GM04503 (cell line): ENCODE results near the gene GKN2.
A peak's percentile ranks its signal among the peaks of the same experiment; 100 is the strongest.
"Not testable (repeated sequence)": the region's sequence is repeated elsewhere in the genome, so short reads cannot be mapped to it uniquely, and the experiment has no call there.

Source experiments
- DNase-seq: peaks from one replicate; pipeline ENCODE4 v3.0.0-alpha.2; 2012; ENCODE audit warnings: low read depth

Gene GKN2

DNA sequence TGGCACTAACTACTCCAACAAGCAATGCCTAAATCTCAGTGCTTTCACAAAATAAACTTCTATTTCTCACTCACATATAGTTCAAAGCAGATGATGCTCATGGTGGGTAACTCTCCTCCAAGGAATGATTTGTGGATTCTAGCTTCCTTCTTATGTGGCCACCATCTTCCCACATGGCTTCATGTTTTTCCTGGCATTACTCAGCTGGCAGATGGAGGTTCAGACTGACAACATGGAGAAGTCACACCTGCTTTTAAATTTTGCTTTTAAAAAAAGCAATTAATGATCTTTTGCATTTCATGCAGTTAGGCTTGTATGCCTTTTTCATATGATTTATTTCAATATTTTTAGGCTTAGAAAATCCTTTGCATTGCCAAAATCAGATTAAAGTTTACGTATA, 6.3 kb upstream of the GKN2 start:
- DNase-seq: no peak

DNA sequence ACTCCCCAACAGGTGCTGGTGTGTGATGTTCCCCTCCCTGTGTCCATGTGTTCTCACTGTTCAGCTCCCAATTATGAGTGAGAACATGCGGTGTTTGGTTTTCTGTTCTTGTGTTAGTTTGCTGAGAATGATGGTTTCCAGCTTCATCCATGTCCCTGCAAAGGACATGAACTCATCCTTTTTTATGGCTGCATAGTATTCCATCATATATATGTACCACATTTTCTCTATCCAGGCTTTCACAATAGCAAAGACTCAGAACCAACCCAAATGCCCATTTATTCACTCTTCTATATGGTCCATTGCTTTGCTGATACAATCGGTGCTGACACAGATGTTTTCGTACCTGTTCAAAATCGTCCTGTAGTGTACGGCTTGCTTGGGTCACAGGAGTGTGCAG, 2.7 kb upstream of the GKN2 start:
- not testable (repeated sequence) for DNase-seq

DNA sequence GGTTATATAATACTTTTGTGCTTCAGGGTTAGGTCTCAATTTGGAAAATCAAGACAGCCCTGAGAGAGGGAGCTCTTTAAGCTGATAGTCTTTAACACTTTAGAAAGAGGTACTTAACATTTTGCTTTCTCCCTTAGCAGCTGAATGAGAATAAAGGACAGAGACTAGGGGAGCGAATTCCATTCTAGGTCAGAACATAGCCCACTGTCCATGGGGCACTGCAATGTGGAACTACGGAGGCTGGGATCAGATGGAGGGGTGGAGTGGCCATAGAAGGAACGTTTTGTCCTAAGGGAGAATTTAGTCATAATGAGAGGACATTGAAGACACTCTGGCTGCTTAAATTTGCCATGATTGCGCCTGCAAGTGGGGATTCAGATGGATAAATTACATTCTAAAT, 794 bp downstream of the GKN2 start:
- no peak for DNase-seq

DNA sequence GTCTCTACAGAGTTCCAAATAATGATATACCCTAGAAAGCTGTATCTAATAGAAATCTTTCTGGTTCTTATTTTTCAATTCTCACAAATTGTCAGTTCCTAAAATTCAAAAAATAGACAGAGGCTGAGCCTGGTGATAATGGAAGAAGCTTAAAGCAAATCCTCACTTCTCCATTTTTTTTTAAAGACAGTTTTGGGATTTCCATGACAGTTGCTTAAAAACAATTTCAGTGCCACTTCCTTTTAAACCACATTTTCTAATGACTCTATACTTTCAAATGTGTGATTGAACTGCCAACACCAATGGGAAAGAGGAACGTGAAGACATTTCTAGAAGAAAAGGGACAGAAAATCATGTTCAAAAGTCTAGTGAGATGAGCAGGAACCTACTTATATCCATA, 4.0 kb downstream of the GKN2 start:
- DNase-seq: no peak

DNA sequence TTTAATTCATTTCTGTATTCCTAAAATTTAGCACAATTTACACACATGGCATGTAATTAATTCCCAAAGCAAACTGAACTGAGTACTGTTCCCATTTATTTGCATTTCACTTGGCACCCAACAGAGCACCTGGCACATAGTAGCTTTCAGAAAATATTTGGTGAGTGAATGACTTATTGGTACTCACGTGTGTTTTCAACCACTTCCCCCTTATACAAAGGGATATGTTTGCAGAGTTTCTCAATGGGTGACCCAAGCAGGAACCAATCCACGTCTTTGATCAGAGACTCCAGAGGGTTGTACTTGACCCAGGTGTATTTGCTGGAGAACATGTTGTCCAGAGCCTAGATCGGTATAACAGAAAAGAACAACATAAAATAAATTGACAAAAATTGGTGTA, 6.6 kb downstream of the GKN2 start:
- DNase-seq: no peak

DNA sequence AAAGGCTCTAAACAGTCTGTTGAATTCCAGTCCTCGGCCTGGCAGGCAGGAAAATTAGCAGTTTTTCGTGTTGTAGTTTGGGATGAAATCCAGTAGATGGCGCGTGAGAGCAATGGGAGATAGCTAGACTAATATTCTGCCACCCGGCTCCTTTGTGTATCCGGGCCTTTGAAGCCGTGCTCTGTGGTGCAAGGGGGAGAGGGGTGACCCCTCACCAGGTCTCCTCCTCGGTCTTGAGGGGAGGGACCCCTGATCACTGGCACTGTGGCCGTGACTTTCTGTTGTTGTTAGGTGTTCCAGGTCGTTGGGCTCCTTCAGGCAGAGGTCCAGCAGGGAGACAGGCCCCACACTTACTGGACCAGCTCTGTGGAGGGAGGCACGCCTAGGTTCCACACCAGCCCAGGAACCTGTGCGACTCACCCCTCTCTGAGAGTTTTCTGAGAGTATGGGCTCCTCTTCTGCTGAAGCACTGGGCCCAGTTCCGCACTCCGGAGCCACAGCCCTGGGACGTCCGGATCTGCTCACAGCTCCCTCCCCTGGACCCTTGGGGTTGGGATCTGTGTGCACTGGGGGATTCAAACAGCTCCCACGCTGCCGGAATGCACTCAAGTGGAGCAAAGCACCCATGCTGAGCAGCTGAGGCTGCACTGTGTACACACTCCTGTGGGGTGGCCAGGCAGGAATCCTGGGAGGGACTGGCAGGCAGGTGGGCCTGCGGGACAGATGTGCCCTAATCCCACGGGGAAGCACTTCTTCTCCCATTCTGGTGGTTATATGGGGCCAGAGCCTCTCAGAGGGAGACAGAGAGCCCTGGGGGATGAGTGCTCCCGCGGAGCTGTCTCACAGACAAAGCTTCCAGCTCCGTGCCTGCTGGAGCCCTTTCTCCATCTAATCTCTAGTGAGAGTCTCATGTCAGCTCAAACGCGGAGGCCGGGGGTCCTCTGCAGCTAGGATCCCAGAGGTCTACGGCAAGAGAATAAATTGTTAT, 8.8 kb downstream of the GKN2 start:
- DNase-seq: peak; percentile 35

DNA sequence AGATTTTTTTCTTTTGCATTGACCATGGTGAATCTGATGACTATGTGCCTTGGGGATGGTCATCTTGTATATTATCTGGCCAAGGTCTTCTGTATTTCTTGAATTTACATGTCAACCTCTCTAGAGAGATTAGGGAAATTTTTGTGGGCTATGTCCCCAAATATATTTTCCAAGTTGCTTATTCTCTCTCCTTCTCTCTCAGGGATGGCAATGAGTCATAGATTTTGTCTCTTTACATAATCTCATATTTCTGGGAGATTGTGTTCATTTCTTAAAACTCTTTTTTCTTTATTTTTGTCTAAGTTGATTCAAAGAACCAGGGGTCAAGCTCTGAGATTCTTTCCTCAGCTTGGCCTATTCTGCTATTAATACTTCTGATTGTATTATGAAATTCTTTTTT, 9.9 kb downstream of the GKN2 start:
- no peak for DNase-seq

DNA sequence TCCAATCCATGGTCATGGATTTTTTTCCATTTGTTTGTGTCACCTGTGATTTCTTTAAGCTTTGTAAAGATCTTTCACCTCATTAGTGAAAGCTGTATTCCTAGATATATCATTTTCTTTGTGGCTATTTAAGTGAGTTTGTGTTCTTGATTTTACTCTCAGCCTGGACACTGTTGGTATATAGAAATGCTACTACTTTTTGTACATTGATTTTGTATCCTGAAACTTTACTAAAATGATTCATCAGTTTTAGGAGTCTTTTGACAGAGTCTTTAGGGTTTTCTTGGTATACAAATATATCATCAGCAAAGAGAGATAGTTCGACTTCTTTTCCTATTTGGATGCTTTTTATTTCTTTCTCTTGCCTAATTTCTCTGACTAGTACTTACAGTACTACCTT, 12.3 kb downstream of the GKN2 start:
- no peak for DNase-seq

DNA sequence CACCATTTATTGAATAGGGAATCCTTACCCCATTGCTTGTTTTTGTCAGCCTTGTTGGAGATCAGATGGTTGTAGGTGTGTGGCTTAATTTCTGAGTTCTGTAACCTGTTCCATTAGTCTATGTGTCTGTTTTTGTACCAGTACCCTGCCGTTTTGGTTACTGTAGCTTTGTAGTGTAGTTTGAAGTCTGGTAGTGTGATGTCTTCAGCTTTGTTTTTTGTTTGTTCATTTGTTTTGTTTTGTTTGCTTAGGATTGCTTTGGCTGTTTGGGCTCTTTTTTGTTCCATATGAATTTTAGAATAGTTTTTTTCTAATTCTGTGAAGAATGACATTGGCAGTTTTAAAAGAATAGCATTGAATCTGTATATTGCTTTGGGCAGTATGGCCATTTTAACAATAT, 12.7 kb downstream of the GKN2 start:
- DNase-seq: no peak

DNA sequence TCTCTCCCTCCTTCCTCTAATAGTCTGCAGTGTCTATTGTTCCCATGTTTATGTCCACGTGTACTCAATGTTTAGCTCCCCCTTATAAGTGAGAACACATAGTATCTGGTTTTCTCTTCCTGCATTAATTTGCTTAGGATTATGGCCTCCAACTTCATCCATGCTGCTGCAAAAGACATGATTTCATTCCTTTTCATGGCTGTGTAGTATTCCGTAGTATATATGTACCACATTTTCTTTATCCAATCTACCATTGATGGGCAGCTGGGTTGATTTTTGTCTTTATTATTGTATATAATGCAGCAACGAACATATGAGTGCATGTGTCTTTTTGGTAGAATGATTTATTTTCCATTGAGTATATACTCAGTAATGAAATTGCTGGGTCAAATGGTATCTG, 13.8 kb downstream of the GKN2 start:
- no peak for DNase-seq

DNA sequence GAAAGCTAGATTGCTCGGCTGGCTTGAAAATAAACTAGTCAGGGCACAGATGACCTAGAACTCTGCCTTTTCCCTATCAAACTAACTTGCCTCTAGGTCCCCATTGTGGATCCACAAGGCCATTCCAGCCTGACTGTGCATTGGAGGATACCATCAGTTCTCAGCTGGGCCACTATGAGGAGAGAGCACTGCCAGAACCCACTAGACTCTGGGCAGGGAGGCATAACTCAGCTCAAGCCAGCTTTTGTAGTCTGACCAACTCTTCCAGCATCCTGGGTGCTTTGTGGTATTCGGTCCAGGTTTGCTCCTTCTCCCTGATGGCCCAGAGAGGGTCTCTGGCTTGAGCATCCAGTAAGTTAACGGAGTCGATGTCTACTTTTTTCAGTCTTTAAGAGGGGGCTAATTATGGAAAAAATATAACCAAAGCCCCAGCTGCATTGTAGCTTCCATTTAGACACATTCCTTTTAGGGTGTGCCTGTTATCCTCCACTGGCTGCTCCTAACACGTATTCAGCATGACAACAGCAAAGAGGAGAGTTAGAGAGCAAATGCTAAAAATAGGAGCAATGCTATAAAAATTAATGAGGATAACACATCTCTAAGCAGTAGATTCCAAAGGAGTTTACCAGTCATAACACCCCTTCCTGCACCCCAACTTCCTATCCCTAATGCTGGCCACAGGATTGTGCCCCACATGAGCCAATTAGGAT, 15.2 kb downstream of the GKN2 start:
- DNase-seq: peak; percentile 26

DNA sequence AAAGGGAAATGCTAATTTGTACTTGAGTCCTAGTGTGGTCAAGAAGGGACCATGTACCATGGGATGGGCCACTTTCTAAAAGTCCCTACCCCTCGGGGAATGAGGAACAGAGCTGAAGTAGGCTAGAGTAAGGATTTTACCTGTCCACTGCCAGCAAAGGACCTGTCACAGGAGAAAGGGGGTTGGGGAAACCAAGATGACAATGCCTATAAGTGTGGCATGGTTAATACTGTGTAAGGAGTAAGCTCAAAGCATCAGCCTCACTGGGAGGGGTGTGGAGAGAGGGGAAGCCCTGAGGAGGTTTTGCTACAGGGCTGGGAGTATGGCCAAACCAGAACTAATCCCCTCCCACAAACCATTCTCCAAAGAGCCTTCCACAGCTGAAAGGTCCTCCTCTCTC, 15.8 kb downstream of the GKN2 start:
- no peak for DNase-seq

DNA sequence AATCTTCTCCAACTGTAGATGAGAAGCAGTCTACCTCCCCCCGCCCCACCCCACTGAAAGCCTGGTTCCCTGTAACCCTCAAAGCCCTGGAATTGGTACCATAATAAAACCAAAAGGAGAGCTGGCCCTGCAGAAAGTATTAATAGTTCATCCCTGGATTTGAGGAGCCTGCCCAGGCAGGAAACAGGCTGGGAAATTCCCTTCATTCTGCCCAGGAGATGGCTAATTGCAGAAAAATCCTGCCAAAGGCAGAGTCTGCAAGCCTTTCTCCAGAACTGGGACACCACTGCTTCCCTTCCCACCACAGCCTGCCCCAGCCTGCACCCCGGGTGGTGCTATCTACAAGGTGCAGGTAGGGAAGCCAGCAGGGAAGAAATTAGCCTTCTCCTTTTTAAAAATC, 16.3 kb downstream of the GKN2 start:
- peak; percentile 46 for DNase-seq

DNA sequence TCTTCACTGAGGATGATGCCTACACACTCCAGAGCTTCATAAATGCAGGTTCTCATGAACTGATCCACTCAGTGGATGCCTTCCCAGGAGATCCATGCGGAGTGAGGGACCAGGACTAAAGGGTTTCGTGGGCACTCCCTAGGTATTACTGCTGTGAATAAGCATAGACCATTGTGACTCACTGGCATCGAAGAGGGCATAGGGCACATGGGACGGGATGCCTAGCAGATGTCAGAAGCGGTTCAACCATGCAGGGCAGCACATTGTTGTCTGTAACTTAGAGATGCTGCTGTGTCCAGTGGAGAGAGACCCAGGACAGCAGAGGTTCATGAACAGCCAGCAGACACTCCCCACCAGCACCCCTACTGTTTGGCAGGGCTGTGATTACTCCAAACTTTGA, 17.2 kb downstream of the GKN2 start:
- DNase-seq: no peak

DNA sequence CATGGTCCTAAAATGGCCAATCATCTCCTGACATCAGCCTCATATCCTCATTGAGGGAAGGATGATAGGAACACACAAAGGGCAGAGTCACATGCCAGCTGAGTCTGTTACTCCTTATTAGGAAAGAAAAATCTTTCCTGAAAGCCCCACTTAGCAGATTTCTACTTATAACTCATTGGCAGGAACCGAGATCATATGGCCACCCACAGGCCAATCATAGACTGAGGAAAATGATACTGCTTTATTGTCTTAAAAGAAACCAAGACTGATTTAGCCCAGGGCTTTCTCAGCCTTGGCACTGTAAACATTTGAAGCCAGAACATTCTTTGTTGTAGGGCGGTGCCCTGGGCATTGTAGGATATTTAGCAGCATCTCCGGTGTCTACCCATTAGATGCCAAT, 18.7 kb downstream of the GKN2 start:
- no peak for DNase-seq

DNA sequence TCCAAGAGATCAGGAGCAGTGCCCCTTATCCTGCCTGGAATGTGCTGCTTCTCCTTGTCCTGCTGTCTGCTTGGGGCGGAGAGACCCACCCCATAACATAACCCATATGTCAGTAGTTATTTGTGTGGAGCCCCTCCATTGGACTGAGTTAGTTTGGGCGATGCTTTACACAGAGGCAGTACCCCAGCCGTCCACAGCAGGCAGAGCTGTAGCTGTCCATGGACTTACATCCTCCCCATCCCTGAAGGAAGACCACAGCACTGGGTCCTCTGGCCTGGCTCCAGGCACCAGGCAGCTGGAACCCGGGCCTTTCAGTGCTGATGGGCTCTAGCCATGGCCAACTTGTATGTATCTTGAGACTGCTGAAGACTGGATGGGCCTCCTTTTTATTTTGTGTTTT, 20.3 kb downstream of the GKN2 start:
- no peak for DNase-seq

DNA sequence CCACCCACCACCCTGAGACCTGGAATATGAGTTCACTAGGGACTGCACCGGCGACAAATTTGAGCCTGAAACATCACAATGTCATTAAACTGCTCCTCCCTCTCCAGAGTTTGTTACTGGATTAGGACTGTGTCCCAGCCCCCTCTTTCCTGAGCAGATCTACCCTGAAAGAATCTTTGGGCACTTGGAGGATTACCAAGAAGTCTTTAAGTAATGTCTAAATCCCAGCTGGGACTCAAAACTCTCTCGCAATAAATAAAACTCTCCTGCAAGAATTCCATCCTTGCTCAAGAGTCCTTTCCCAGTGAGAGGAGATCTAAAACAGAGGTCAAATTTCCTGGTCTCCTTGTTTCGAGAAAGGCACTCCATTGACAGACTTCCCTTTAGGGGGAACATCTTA, 20.9 kb downstream of the GKN2 start:
- peak; percentile 44 for DNase-seq

DNA sequence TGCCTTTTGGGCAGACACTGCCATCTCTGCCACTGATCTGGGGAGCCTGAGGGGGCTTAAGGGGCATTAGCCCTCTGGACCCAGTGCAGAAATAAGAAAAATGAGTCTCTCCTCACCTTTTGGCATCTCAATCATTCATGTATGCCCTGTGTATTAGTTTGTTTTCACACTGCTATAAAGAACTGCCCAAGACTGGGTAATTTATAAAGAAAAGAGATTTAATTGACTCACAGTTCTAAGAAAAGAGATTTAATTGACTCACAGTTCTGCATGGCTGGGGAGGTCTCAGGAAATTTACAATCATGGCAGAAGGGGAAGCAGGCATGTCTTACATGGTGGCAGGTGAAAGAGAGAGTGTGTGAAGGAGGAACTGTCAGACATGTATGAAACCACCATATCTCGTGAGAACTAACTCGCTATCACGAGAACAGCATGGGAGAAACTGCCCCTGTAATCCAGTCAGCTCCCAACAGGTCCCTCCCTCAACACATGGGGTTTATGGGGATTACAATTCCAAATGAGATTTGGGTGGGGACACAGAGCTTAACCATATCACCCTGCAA, 21.5 kb downstream of the GKN2 start:
- DNase-seq: no peak

DNA sequence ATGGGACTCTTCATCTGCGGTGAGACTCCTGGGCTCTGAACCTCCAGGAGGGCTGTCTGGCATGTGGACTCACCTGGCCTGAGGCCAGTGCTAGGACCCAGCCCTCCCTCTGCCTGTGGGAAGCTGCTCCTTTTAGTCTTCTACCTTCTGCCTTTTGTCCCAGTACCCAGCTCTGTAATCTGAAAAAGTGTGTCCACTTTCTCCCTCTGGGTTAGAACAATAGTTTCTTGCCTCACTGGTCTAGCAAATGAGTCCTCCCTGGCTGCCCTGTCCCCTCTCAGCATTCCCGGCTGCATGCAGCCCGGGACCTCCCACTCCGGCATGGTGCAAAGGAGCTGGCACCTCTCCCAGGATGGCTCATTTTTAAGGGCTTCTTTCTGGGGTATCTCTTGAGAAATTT, 25.9 kb downstream of the GKN2 start:
- no peak for DNase-seq

DNA sequence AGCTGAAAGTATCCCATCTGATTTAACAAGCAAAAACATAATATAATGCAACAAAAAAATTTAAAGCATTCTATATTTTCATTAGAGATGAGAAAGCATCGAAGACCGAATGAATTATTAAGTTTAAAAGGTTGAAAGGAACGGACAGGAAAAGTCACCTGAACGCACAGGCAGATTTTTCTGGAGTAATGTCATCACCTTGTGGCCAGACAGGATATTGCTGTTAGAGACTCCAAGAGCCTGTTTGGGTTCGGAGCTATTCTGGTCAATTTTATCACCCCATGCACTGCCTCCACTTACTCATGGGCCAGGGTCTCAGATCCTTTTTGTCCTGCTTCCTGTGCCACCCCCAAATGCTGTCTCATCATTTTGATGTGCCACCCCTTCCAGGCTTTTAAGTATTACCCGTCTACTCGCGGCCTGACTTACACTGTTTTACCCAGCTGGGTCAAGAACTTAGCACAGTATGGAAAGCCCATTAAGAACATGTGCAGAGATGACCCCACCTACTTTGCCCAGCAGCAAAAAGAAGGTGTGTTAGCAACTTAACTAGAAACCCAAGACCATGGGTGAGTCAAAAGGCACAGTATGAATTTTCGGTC, 27.3 kb downstream of the GKN2 start:
- no peak for DNase-seq

DNA sequence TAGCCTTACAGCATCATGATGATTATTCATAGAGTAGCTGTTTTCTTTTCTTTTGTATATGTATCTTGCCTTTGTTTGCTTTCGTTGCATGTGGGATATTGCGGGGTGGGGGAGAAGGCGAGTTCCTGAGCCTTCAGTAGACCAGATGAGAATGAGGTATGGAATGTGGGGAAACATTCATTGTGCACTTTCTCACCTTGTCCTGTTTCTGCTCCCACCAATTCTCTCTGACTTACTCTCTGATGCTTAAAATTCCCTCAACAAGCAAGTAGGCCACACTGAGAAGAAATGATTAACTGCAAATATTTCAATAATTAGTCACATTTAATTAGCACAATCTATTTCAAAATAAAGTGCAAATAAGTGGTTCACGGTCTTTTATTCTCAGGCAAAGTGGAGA, 31.0 kb downstream of the GKN2 start:
- DNase-seq: no peak

DNA sequence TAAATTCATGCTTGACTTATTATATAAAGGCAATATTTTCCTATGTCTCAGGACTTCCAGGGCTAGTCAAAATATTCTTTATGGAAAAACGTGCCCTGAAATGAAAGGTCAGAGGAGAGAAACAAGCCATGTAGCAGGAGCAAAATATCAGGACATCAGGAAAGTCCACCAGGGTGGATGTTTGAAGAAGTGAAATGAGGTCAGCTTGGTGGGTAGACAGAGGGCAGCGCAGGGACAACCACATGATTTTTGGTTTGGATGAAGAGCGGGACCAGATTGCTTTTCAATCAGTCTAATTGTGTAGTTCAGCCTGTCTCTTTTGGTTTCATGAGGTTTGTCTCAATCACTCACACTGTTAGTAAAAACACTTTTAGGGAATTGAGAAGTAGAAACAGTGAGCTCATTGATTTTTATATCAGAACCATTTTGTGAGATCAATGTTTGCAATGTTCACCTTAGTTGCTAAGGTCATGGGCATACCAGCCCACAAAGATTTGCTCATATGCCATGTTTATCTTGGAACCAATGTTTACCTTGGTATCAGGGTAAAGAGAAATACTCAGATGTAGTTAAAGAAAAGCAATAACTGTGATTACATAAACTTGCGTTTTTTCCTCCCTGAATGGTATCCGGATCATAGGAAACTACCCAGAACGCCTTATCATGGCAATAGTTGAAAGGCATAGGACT, 32.1 kb downstream of the GKN2 start:
- DNase-seq: no peak
